T-helper 22 cell (primary cell): Measurements from ENCODE around the gene PRC1.
A peak's percentile ranks its signal among the peaks of the same experiment; 100 is the strongest.

ENCODE experiments used
- DNase-seq: peaks from one replicate; pipeline ENCODE4 v3.0.0-alpha.2; 2020; ENCODE audit warnings: low read depth

Gene PRC1

GRCh38 chr15:90955624-90956273, 38.6 kb downstream of the PRC1 start:
- no peak for DNase-seq

- DNase-seq = peak; percentile 83
Measured at GRCh38 chr15:90954712-90955623, 39.4 kb downstream of the PRC1 start, which contains the start of gene RCCD1. TSS of gene RCCD1 (plus strand) at chr15:90954884. CDS start at chr15:90956735, 1,851 bp downstream.

GRCh38 chr15:90953947-90954711, 40.2 kb downstream of the PRC1 start:
- no peak for DNase-seq

- no peak for DNase-seq
Measured at GRCh38 chr15:90952901-90953677, 41.2 kb downstream of the PRC1 start.

GRCh38 chr15:90950676-90951075, 43.7 kb downstream of the PRC1 start:
- no peak for DNase-seq

GRCh38 chr15:90949979-90950675, 44.2 kb downstream of the PRC1 start:
- no peak for DNase-seq

- DNase-seq = no peak
Measured at GRCh38 chr15:90948506-90948905, 45.8 kb downstream of the PRC1 start.

GRCh38 chr15:90947577-90948357, 46.6 kb downstream of the PRC1 start:
- no peak for DNase-seq

- DNase-seq = no peak
Measured at GRCh38 chr15:90946941-90947576, 47.3 kb downstream of the PRC1 start.

GRCh38 chr15:90946538-90946937, 47.8 kb downstream of the PRC1 start:
- no peak for DNase-seq

- no peak for DNase-seq
Measured at GRCh38 chr15:90945091-90945490, 49.2 kb downstream of the PRC1 start.

- no peak for DNase-seq
Measured at GRCh38 chr15:90942354-90943120, 51.8 kb downstream of the PRC1 start.

GRCh38 chr15:90941038-90941437, 53.3 kb downstream of the PRC1 start:
- no peak for DNase-seq

GRCh38 chr15:90939756-90940155, 54.6 kb downstream of the PRC1 start:
- no peak for DNase-seq

- no peak for DNase-seq
Measured at GRCh38 chr15:90938261-90938660, 56.1 kb downstream of the PRC1 start.

GRCh38 chr15:90936823-90937222, 57.5 kb downstream of the PRC1 start:
- DNase-seq = no peak

- DNase-seq = peak; percentile 91
Measured at GRCh38 chr15:90934949-90935751, 59.2 kb downstream of the PRC1 start, which contains the start of gene UNC45A. TSS of gene UNC45A (plus strand) at chr15:90935285. CDS start at chr15:90935325, 40 bp downstream.
